NCI-H2171 (cell line): ENCODE data around the gene SHB.

Source experiments
- DNase-seq: peaks from one replicate; lab custom pipeline; 2025; lab: John Stamatoyannopoulos, UW

The SHB gene, protein sequence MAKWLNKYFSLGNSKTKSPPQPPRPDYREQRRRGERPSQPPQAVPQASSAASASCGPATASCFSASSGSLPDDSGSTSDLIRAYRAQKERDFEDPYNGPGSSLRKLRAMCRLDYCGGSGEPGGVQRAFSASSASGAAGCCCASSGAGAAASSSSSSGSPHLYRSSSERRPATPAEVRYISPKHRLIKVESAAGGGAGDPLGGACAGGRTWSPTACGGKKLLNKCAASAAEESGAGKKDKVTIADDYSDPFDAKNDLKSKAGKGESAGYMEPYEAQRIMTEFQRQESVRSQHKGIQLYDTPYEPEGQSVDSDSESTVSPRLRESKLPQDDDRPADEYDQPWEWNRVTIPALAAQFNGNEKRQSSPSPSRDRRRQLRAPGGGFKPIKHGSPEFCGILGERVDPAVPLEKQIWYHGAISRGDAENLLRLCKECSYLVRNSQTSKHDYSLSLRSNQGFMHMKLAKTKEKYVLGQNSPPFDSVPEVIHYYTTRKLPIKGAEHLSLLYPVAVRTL

GRCh38 chr9:38068701-38069628, at the start of gene SHB:
TSS of gene SHB (minus strand) at chr9:38069227. CDS start at chr9:38068645, 582 bp downstream.
- DNase-seq: peak; percentile 65

DNA sequence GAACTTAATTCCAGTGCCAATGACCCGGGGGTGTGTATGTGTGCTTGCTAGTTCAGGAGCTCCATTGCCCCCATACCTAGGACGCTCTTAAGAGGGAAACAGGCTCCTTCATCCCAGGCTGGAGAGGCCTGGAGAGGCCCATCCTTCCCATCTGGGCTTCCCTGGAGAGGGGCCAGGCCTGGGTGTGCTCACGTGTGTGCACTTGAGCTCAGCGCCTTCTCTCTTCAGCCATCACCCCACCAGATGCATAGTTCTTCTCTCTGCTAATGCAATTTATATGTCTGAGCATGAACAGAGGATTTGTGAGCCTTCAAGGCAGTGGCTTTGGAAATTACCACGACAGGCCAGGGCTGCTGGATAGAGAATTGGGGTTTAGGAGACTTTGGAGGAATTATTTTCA, 48.6 kb upstream of the SHB start:
- DNase-seq: peak; percentile 58

GRCh38 chr9:38114905-38115304, 45.9 kb upstream of the SHB start:
- no peak for DNase-seq

- no peak for DNase-seq
Observed at GRCh38 chr9:38112456-38112855, 43.4 kb upstream of the SHB start.

GRCh38 chr9:38112049-38112448, 43.0 kb upstream of the SHB start:
- DNase-seq: no peak

- no peak for DNase-seq
Observed at GRCh38 chr9:38110476-38110875, 41.4 kb upstream of the SHB start.

DNA sequence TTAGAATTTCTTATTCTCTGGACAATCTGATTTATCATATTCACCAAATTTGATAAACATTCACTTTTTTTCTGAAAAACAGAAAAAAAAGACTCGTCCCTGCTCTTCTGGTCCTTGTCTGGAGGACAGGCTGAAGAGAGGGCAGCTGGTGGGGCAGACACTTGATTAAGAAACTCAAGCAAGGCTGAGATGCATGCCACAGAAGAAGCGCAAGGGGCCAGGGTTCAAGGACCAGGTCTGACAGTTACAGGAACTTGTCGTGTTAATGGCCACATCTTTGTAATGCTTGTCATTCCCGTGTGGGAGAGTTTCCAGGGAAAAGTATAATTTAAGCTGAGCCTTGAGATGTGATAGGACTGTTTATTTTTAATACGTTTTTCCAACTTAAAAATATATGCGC, 40.6 kb upstream of the SHB start:
- no peak for DNase-seq

GRCh38 chr9:38108326-38108725, 39.3 kb upstream of the SHB start:
- DNase-seq: no peak

DNA sequence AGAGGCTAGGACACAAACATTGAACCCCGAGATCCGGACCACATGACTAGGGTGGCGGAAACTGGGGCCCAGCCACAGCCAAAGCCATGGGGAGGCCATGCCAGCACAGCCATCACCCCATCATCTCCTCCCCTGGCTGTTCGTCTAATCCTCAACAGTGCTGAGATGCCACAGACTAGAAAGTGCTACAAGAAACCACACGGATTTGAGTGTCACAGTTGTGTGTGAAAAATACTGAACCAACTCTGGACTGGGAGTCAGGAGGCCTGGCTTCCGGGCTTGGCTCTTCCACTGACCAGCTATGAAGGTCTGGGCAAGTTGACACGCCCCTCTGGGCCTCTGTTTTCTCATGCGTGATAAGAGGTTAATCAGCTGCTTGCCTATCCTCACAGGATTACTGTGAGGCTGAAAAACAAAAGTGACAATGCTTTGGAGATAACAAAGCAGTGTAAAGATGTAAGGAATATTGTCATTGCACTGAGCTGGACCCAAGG, 38.8 kb upstream of the SHB start:
- no peak for DNase-seq

DNA sequence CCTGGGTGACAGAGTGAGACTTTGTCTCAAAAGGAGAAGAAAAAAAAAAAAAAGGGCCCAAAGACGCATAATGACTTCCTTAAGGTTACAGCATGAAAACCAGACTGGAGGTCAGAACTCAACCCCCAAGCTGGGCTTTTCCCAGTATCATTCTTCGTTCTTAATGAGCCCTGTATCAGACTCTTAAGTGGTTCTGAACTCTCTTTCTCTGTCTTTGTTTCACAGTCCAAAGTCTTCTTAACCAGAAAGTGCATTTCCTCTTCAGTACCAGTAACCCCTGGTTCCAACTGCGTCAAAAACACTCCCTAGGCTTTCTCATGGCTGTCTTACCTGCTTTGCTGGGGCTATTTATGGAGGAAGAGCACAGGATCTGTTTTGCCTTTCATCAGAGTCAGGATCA, 38.4 kb upstream of the SHB start:
- DNase-seq: no peak

- DNase-seq: no peak
Observed at GRCh38 chr9:38106488-38106887, 37.5 kb upstream of the SHB start.

DNA sequence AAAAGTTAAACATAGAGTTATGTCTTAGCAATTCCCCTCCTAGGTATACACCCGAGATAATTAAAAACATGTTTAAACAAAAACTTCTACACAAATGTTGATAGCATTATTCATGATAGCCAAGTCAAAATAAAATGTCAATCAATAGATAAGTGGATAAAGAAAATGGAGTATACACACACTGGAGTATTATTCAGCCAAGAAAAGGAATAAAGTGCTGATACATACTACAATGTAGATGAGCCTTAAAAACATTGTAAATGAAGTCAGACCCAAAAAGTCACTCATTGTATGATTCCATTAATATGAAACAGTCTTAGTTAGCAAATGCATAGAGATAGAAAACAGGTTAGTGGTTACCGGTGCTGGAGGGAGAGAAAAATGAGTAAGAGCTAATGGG, 34.3 kb upstream of the SHB start:
- DNase-seq: no peak

DNA sequence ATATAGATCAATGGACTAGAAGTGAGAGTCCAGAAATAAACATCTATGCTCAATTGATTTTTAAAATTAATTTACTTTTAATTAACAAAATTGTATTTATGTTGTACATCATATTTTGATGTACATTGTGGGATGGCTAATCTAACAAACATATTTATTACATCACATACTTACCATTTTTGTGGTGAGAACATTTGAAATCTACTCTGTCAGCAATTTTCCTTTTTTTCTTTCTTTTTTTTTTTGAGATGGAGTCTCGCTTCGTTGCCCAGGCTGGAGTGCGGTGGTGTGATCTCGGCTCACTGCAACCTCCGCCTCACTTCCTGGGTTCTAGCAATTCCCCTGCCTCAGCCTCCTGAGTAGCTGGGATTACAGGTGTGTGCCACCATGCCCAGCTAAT, 32.4 kb upstream of the SHB start:
- no peak for DNase-seq

GRCh38 chr9:38096238-38096805, 27.3 kb upstream of the SHB start:
- DNase-seq: no peak

DNA sequence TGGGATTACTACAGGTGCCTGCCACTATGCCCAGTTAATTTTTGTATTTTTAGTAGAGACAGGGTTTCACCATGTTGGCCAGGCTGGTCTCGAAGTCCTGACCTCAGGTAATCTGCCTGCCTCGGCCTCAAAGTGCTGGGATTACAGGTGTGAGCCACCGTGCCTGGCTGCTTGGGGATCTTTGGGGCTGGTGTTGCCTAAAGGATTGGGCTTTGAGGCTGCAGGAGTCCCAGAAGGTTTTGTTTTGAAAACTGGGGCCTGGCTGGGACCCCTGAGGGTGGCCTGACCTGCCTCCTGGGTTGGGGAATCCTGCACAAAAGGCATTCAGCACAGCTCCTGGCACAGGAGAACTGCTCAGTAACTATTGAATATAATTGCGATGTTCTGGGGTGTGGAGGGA, 25.1 kb upstream of the SHB start:
- DNase-seq: no peak

DNA sequence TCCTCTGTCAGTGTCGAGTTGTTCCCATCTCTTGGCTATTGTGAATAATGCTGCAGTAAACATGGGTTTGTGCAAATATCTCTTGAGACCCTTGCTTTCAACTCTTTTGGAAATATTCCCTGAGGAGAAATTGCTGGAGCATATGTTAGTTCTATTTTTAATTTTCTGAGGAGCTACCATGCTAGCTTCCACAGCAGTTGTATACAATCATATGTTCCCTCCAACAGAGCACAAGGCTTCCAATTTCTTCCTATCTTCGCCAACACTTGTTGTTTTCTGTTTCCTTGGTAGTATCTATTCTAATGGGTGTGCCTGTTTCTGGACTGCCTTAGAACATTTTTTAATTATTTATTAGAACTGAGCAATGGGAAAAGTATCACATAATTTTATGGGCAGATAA, 23.6 kb upstream of the SHB start:
- no peak for DNase-seq

GRCh38 chr9:38092200-38092524, 23.1 kb upstream of the SHB start:
- DNase-seq: no peak

- no peak for DNase-seq
Observed at GRCh38 chr9:38091310-38092199, 22.5 kb upstream of the SHB start.

GRCh38 chr9:38090170-38090569, 21.1 kb upstream of the SHB start:
- no peak for DNase-seq

- DNase-seq: no peak
Observed at GRCh38 chr9:38089387-38090165, 20.5 kb upstream of the SHB start.
